Calu3 (cell line): Measurements from ENCODE around the gene RCHY1. TPM values are rescaled to one million over a fixed set of nuclear protein-coding genes. Genes with fewer than 3 reads are reported as not detected.
A peak's percentile ranks its signal among the peaks of the same experiment; 100 is the strongest.

Experiments
- BruUV-seq: library from RNA; stranded (reverse); fragments of 400-500 nt; replicated peaks from 2 replicates; lab custom pipeline; 2021; lab: Mats Ljungman, UMichigan
- CTCF ChIA-PET: fragments of 300-600 bp; sonication (Branson Sonifier 250); formaldehyde crosslinking; loops from one replicate; lab custom pipeline; 2022; ENCODE audit warnings: antibody characterized with exemption; lab: Charles Lee
- DNase-seq: peaks from one replicate; pipeline ENCODE4 v3.0.0; 2022
- H3K27ac Mint-ChIP-seq: one replicate; pipeline ENCODE4 v1.8.0; 2022; ENCODE audit warnings: mixed read lengths; ENCODE audit not compliant: unreplicated experiment
- H3K27me3 Mint-ChIP-seq: one replicate; pipeline ENCODE4 v1.8.0; 2022; ENCODE audit warnings: mixed read lengths; ENCODE audit not compliant: unreplicated experiment
- H3K36me3 Mint-ChIP-seq: one replicate; pipeline ENCODE4 v1.8.0; 2022; ENCODE audit warnings: mild to moderate bottlenecking, moderate library complexity, mixed read lengths; ENCODE audit not compliant: insufficient read depth, unreplicated experiment
- H3K4me1 Mint-ChIP-seq: one replicate; pipeline ENCODE4 v1.8.0; 2022; ENCODE audit warnings: mild to moderate bottlenecking, low read depth, mixed read lengths; ENCODE audit not compliant: unreplicated experiment
- H3K4me3 Mint-ChIP-seq: one replicate; pipeline ENCODE4 v1.8.0; 2022; ENCODE audit warnings: mild to moderate bottlenecking, low read depth, moderate library complexity, mixed read lengths; ENCODE audit not compliant: unreplicated experiment
- H3K9me3 Mint-ChIP-seq: one replicate; pipeline ENCODE4 v1.8.0; 2022; ENCODE audit warnings: low read depth, mixed read lengths; ENCODE audit not compliant: unreplicated experiment
- intact Hi-C: fragments of 100-400 bp; cut with micrococcal nuclease; formaldehyde crosslinking; loops from one replicate; pipeline ENCODE4 v1.10.0; 2022; ENCODE audit not compliant: unreplicated experiment
- total RNA-seq: library from RNA; stranded (reverse); gene quantifications from 2 replicates; pipeline ENCODE4 v1.2.3, GENCODE V29; 2022
- TF ChIP-seq, protein P1 (sequence below): fragments of 200-600 bp; IDR thresholded peaks from one replicate; pipeline ENCODE4 v1.8.0; 2022; ENCODE audit warnings: antibody characterized with exemption; ENCODE audit not compliant: unreplicated experiment

The RCHY1 gene
- total RNA-seq, 1 experiment from 2014 or later = 12.5 TPM

DNA sequence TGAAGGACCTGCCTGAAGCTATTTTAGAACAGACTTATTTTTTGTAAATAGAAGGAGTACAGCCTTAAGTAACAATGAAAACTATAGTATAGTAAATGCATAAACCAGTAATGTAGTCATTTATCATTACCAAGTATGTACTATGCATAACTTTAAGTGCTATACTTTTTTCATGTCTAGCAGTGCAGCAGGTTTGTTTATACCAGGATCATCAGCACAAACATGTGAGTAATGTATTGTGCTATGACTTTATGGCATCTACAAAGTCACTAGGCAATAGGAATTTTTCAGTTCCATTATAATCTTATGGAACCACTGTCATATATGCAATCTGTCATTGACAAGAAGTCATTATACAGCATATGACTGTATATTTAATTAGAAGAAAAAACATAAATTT is 38.2 kb upstream of the RCHY1 start:
- Mint-ChIP-seq H3K9me3 (no peaks in the 10 kb centered on the region), H3K27me3 (no peaks in the 10 kb centered on the region), H3K4me1 (peaks cover 10% of the 10 kb centered on the region), H3K36me3 (no peaks in the 10 kb centered on the region), H3K27ac (no peak overlapping the region), H3K4me3 (no peak overlapping the region)
- TF ChIP-seq, protein P1, sequence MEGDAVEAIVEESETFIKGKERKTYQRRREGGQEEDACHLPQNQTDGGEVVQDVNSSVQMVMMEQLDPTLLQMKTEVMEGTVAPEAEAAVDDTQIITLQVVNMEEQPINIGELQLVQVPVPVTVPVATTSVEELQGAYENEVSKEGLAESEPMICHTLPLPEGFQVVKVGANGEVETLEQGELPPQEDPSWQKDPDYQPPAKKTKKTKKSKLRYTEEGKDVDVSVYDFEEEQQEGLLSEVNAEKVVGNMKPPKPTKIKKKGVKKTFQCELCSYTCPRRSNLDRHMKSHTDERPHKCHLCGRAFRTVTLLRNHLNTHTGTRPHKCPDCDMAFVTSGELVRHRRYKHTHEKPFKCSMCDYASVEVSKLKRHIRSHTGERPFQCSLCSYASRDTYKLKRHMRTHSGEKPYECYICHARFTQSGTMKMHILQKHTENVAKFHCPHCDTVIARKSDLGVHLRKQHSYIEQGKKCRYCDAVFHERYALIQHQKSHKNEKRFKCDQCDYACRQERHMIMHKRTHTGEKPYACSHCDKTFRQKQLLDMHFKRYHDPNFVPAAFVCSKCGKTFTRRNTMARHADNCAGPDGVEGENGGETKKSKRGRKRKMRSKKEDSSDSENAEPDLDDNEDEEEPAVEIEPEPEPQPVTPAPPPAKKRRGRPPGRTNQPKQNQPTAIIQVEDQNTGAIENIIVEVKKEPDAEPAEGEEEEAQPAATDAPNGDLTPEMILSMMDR = no peak
- DNase-seq = no peak
- no TSS peak for BruUV-seq
- CTCF ChIA-PET = no interaction called here
- intact Hi-C loops = no loop called here

DNA sequence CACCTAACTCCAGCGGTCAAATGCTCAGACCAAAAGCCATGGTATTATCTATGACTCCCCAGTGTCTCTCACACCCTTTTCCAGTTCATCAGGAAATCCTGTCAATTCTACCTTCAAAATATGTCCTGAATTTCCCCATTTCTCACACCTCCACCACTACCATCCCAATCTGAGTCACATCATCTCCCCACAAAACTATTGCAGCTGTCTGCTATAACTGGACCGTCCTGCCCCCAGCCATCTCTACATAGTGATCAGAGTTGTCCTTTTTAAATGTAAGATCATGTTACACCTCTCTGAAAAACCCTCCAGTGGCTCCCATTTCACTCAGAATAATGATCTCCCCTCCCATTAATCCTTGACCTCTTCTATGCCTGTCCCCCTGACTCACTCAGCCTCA is 34.8 kb upstream of the RCHY1 start:
- no TSS peak for BruUV-seq
- DNase-seq = no peak
- H3K27me3 Mint-ChIP-seq = no peaks in the 10 kb centered on the region
- H3K4me3 Mint-ChIP-seq = no peak overlapping the region
- CTCF ChIA-PET = no interaction called here
- TF ChIP-seq, protein P1 = no peak
- intact Hi-C loops = no loop called here
- H3K4me1 Mint-ChIP-seq = peaks cover 10% of the 10 kb centered on the region
- H3K36me3 Mint-ChIP-seq = no peaks in the 10 kb centered on the region
- no peaks in the 10 kb centered on the region for H3K9me3 Mint-ChIP-seq
- no peak overlapping the region for H3K27ac Mint-ChIP-seq

GRCh38 chr4:75547647-75548387 is 33.6 kb upstream of the RCHY1 start:
- H3K4me1 Mint-ChIP-seq = peaks cover 10% of the 10 kb centered on the region
- DNase-seq = peak; percentile 37
- intact Hi-C loops = no loop called here
- TF ChIP-seq, protein P1 = no peak
- no peak overlapping the region for H3K27ac Mint-ChIP-seq
- no peak overlapping the region for H3K4me3 Mint-ChIP-seq
- CTCF ChIA-PET = interaction anchor here (0.6 kb wide), 1 partner anchor 29 kb away, joined by 3 read pairs; no protein-coding TSS in a partner anchor
- BruUV-seq = no TSS peak
- no peaks in the 10 kb centered on the region for H3K9me3 Mint-ChIP-seq
- H3K36me3 Mint-ChIP-seq = no peaks in the 10 kb centered on the region
- no peaks in the 10 kb centered on the region for H3K27me3 Mint-ChIP-seq

DNA sequence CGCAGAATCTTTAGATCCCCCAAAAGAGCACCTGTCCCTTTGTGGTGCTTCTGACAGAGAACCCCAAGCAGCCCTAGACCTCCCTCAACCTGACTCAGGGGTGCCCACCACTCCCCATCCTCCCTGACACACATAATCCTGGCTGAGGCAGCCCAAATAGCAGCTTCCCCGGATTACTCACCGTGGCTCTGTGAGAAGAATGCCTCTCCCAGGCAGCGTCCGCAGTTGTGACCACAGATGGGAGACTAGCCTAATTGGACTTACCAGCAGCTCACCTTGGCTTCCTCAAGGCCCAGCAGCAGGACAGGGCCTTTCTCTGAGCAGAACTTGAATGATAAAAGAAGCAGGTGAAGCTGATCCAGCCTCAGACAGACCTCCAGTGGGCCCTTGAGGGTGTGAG is 31.3 kb upstream of the RCHY1 start:
- no peaks in the 10 kb centered on the region for H3K27me3 Mint-ChIP-seq
- TF ChIP-seq, protein P1 = no peak
- CTCF ChIA-PET = no interaction called here

More for the DNA sequence above, 31.3 kb upstream of the RCHY1 start:
- Mint-ChIP-seq H3K27ac (no peak overlapping the region), H3K36me3 (no peaks in the 10 kb centered on the region), H3K4me3 (no peak overlapping the region), H3K4me1 (peaks cover 10% of the 10 kb centered on the region), H3K9me3 (no peaks in the 10 kb centered on the region)
- DNase-seq = no peak
- intact Hi-C loops = no loop called here
- no TSS peak for BruUV-seq
